ENCODE measurements around the gene CDH22.

DNA sequence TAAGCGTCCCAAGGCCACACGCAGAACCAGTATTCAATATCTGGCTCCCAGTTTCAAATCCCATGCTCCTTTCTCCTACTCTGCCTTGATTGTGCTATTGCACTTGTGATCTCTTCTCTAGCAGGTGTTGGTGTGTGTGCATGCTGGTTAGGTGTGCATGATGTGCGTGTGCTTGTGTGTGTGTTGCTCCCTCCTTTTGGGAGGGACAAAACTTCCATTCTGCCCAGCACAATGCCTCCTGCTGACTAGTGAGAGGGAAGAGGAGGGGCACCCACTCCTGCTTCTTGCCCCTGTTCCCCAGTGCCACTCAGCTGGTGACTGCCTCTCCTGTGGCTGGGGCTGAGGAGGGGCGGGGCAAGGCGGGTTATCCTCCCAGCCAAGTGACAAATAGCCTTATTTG lies 170.5 kb downstream of the CDH22 start:
- no peak for TF ChIP-seq POLR2AphosphoS5 (IDR thresholded peaks at IDR 0.05; ENCODE audit: low read depth)
- TF ChIP-seq, protein P1, sequence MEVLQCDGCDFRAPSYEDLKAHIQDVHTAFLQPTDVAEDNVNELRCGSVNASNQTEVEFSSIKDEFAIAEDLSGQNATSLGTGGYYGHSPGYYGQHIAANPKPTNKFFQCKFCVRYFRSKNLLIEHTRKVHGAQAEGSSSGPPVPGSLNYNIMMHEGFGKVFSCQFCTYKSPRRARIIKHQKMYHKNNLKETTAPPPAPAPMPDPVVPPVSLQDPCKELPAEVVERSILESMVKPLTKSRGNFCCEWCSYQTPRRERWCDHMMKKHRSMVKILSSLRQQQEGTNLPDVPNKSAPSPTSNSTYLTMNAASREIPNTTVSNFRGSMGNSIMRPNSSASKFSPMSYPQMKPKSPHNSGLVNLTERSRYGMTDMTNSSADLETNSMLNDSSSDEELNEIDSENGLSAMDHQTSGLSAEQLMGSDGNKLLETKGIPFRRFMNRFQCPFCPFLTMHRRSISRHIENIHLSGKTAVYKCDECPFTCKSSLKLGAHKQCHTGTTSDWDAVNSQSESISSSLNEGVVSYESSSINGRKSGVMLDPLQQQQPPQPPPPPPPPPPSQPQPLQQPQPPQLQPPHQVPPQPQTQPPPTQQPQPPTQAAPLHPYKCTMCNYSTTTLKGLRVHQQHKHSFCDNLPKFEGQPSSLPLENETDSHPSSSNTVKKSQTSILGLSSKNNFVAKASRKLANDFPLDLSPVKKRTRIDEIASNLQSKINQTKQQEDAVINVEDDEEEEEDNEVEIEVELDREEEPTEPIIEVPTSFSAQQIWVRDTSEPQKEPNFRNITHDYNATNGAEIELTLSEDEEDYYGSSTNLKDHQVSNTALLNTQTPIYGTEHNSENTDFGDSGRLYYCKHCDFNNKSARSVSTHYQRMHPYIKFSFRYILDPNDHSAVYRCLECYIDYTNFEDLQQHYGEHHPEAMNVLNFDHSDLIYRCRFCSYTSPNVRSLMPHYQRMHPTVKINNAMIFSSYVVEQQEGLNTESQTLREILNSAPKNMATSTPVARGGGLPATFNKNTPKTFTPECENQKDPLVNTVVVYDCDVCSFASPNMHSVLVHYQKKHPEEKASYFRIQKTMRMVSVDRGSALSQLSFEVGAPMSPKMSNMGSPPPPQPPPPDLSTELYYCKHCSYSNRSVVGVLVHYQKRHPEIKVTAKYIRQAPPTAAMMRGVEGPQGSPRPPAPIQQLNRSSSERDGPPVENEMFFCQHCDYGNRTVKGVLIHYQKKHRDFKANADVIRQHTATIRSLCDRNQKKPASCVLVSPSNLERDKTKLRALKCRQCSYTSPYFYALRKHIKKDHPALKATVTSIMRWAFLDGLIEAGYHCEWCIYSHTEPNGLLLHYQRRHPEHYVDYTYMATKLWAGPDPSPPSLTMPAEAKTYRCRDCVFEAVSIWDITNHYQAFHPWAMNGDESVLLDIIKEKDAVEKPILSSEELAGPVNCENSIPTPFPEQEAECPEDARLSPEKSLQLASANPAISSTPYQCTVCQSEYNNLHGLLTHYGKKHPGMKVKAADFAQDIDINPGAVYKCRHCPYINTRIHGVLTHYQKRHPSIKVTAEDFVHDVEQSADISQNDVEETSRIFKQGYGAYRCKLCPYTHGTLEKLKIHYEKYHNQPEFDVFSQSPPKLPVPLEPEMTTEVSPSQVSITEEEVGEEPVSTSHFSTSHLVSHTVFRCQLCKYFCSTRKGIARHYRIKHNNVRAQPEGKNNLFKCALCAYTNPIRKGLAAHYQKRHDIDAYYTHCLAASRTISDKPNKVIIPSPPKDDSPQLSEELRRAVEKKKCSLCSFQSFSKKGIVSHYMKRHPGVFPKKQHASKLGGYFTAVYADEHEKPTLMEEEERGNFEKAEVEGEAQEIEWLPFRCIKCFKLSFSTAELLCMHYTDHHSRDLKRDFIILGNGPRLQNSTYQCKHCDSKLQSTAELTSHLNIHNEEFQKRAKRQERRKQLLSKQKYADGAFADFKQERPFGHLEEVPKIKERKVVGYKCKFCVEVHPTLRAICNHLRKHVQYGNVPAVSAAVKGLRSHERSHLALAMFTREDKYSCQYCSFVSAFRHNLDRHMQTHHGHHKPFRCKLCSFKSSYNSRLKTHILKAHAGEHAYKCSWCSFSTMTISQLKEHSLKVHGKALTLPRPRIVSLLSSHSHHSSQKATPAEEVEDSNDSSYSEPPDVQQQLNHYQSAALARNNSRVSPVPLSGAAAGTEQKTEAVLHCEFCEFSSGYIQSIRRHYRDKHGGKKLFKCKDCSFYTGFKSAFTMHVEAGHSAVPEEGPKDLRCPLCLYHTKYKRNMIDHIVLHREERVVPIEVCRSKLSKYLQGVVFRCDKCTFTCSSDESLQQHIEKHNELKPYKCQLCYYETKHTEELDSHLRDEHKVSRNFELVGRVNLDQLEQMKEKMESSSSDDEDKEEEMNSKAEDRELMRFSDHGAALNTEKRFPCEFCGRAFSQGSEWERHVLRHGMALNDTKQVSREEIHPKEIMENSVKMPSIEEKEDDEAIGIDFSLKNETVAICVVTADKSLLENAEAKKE (CRISPR knock-in tag; IDR thresholded peaks at IDR 0.05) = no peak

All from GM23338 (cell line).